Fibroblast of lung (primary cell): ENCODE data around the gene CYP19A1. TPM values are rescaled to one million over a fixed set of nuclear protein-coding genes. Genes with fewer than 3 reads are reported as not detected.
A peak's percentile ranks its signal among the peaks of the same experiment; 100 is the strongest.

ENCODE experiments used
- DNase-seq, 2 donors: peaks; one replicate each; pipeline versions ENCODE4 v3.0.0 to v3.0.0-alpha.2; 2010; ENCODE audit warnings: low read depth in 2 of 2
- H2AFZ ChIP-seq: 2 replicates; pipeline ENCODE4 v1.5.1; 2012; ENCODE audit warnings: low read length, control low read depth, inconsistent platforms
- H3K27ac ChIP-seq: 2 replicates; pipeline ENCODE4 v1.5.1; 2011; ENCODE audit warnings: low read length, control low read depth; ENCODE audit not compliant: insufficient read depth
- H3K27me3 ChIP-seq: 2 replicates; pipeline ENCODE4 v1.5.1; 2011; ENCODE audit warnings: mild to moderate bottlenecking, low read length; ENCODE audit not compliant: control insufficient read depth, insufficient read depth
- H3K36me3 ChIP-seq: 2 replicates; pipeline ENCODE4 v1.5.1; 2011; ENCODE audit warnings: low read length; ENCODE audit not compliant: control insufficient read depth, insufficient read depth
- H3K4me1 ChIP-seq: 2 replicates; pipeline ENCODE4 v1.5.1; 2011; ENCODE audit warnings: low read length; ENCODE audit not compliant: control insufficient read depth, insufficient read depth; ENCODE audit errors: extremely low read depth
- H3K4me2 ChIP-seq: 2 replicates; pipeline ENCODE4 v1.5.1; 2011; ENCODE audit warnings: low read length, control low read depth; ENCODE audit not compliant: insufficient read depth; ENCODE audit errors: extremely low read depth
- H3K4me3 ChIP-seq, 4 experiments: fragments of 200-600 bp in 1 of 4; sonication (generic) in 1 of 4; replicated peaks in 1 of 4; 2 replicates each; pipeline ENCODE4 v1.5.1; 2011 to 2016; ENCODE audit warnings: low read length in 4 of 4, low read depth in 3 of 4, mild to moderate bottlenecking in 3 of 4, control low read depth in 2 of 4, inconsistent platforms in 1 of 4, mixed read lengths in 1 of 4; ENCODE audit not compliant: insufficient read depth in 1 of 4; ENCODE audit errors: control extremely low read depth in 1 of 4
- H3K79me2 ChIP-seq: 2 replicates; pipeline ENCODE4 v1.5.1; 2012; ENCODE audit warnings: mild to moderate bottlenecking, low read length, inconsistent platforms; ENCODE audit not compliant: control insufficient read depth, insufficient read depth
- H3K9ac ChIP-seq: 2 replicates; pipeline ENCODE4 v1.5.1; 2011; ENCODE audit warnings: mild to moderate bottlenecking, low read length, control low read depth; ENCODE audit not compliant: insufficient read depth
- H3K9me3 ChIP-seq: 2 replicates; pipeline ENCODE4 v1.5.1; 2012; ENCODE audit warnings: low read depth, low read length; ENCODE audit not compliant: control insufficient read depth, insufficient read depth
- H4K20me1 ChIP-seq: 2 replicates; pipeline ENCODE4 v1.5.1; 2011; ENCODE audit warnings: low read length; ENCODE audit not compliant: control insufficient read depth, insufficient read depth; ENCODE audit errors: extremely low read depth
- EZH2 ChIP-seq: IDR thresholded peaks from 2 replicates; pipeline ENCODE4 v1.5.1; 2012; ENCODE audit warnings: low read length, control low read depth, mild to moderate bottlenecking; ENCODE audit errors: missing control alignments
- polyA plus RNA-seq, 2 donors: library from polyadenylated mRNA; depleted of rRNA in 1 of 2; stranded (reverse) in 1 of 2; unstranded in 1 of 2; fragments of >200 nt; gene quantifications; 2 replicates each; pipeline ENCODE4 v1.2.1, GENCODE V29; 2011 to 2012; ENCODE audit warnings: missing spikeins in 1 of 2
- total RNA-seq: library from RNA; depleted of rRNA; stranded (reverse); fragments of >200 nt; gene quantifications from 2 replicates; pipeline ENCODE4 v1.2.1, GENCODE V29; 2014
- TF ChIP-seq, protein P1 (sequence below), 2 donors: IDR thresholded peaks in 1 of 2; conservative IDR thresholded peaks in 1 of 2; 1 replicate in 1 of 2; 2 replicates in 1 of 2; pipeline ENCODE4 v1.5.1; 2011 to 2012; ENCODE audit warnings: low read length in 2 of 2, control low read depth in 1 of 2, inconsistent platforms in 1 of 2, low read depth in 1 of 2, mild to moderate bottlenecking in 1 of 2

Gene CYP19A1
- total and polyA plus RNA-seq, 2 donors (not counting 1 experiment from before 2014, with no cell fraction given): 0.16 to 2.3 TPM

DNA sequence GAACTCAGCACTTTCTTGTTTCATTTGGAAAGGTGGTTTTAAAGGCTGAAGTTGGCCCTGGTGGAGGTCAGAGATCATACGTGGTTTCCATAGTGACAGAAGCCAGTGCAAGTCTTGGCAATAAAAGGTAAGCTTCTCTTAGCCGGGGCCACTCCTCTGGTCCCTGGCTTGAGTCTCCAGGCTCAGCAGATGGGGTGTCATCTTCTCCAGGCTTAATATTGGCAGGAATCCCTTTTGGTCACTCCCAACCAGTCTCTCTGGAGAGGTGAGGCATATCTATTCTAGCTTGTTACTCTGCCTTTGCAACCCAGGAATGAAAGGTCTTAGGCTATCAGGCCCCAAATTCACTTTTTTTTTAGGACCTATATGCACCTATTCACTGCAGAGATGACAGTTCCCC lies 4.8 kb downstream of the CYP19A1 start:
- H3K4me3 ChIP-seq: no peak overlapping the region
- no peak for TF ChIP-seq EZH2
- TF ChIP-seq, protein P1, sequence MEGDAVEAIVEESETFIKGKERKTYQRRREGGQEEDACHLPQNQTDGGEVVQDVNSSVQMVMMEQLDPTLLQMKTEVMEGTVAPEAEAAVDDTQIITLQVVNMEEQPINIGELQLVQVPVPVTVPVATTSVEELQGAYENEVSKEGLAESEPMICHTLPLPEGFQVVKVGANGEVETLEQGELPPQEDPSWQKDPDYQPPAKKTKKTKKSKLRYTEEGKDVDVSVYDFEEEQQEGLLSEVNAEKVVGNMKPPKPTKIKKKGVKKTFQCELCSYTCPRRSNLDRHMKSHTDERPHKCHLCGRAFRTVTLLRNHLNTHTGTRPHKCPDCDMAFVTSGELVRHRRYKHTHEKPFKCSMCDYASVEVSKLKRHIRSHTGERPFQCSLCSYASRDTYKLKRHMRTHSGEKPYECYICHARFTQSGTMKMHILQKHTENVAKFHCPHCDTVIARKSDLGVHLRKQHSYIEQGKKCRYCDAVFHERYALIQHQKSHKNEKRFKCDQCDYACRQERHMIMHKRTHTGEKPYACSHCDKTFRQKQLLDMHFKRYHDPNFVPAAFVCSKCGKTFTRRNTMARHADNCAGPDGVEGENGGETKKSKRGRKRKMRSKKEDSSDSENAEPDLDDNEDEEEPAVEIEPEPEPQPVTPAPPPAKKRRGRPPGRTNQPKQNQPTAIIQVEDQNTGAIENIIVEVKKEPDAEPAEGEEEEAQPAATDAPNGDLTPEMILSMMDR (conservative IDR thresholded peaks at IDR 0.05 in 1 of 2, IDR thresholded peaks at IDR 0.05 in 1 of 2; ENCODE audit: low read depth in 1 of 2, low read length in 2 of 2): no peak
- peaks cover 3% of the 10 kb centered on the region for H3K27me3 ChIP-seq
- H2AFZ ChIP-seq: no peak overlapping the region
- no peaks in the 10 kb centered on the region for H4K20me1 ChIP-seq
- no peak overlapping the region for H3K4me2 ChIP-seq
- DNase-seq: no peak
- H3K4me1 ChIP-seq: no peaks in the 10 kb centered on the region
- no peak overlapping the region for H3K27ac ChIP-seq
- H3K9ac ChIP-seq: no peak overlapping the region
- no peaks in the 10 kb centered on the region for H3K79me2 ChIP-seq
- H3K9me3 ChIP-seq: no peaks in the 10 kb centered on the region
- H3K36me3 ChIP-seq: no peaks in the 10 kb centered on the region

GRCh38 chr15:51332206-51333147 lies 5.9 kb downstream of the CYP19A1 start:
- Histone ChIP-seq H3K4me3 (no peak overlapping the region), H3K9me3 (no peaks in the 10 kb centered on the region), H3K79me2 (no peaks in the 10 kb centered on the region), H3K4me2 (no peak overlapping the region), H3K36me3 (no peaks in the 10 kb centered on the region), H4K20me1 (no peaks in the 10 kb centered on the region), H2AFZ (no peak overlapping the region), H3K27ac (no peak overlapping the region), H3K27me3 (peaks cover 3% of the 10 kb centered on the region), H3K9ac (no peak overlapping the region), H3K4me1 (no peaks in the 10 kb centered on the region)
- TF ChIP-seq EZH2: no peak
- TF ChIP-seq, protein P1 (conservative IDR thresholded peaks at IDR 0.05 in 1 of 2, IDR thresholded peaks at IDR 0.05 in 1 of 2; ENCODE audit: low read depth in 1 of 2, low read length in 2 of 2): no peak
- peak; percentile 21 to 50 for DNase-seq

- peak in 1 of 2 donors; percentile 73 for DNase-seq
- no peak overlapping the region for H3K4me3 ChIP-seq
- no peaks in the 10 kb centered on the region for H4K20me1 ChIP-seq
- TF ChIP-seq, protein P1 (conservative IDR thresholded peaks at IDR 0.05 in 1 of 2, IDR thresholded peaks at IDR 0.05 in 1 of 2; ENCODE audit: low read depth in 1 of 2, low read length in 2 of 2): no peak
- no peak for TF ChIP-seq EZH2
- no peaks in the 10 kb centered on the region for H3K79me2 ChIP-seq
- no peaks in the 10 kb centered on the region for H3K9me3 ChIP-seq
- H3K27me3 ChIP-seq: peaks cover 3% of the 10 kb centered on the region
- H3K36me3 ChIP-seq: no peaks in the 10 kb centered on the region
- no peak overlapping the region for H3K9ac ChIP-seq
- no peaks in the 10 kb centered on the region for H3K4me1 ChIP-seq
- H3K27ac ChIP-seq: no peak overlapping the region
- H3K4me2 ChIP-seq: no peak overlapping the region
- no peak overlapping the region for H2AFZ ChIP-seq
Measured at GRCh38 chr15:51331141-51331540, 7.3 kb downstream of the CYP19A1 start.
